ENCODE measurements around the gene PAGR1. TPM values are rescaled to one million over a fixed set of nuclear protein-coding genes. Genes with fewer than 3 reads are reported as not detected.

PAGR1 gene
- total and polyA plus RNA-seq, 2 of the 8 experiments (the other 6 are each of a cell fraction or from before 2014, with no cell fraction given): 35.4 to 56.4 TPM

GRCh38 chr16:29815032-29815721 lies 775 bp upstream of the PAGR1 start (continued):
- no peak for TF ChIP-seq CTCF (IDR thresholded peaks at IDR 0.05; ENCODE audit: control extremely low read depth in 1 of 3, insufficient read depth in 1 of 3, low read depth in 1 of 3, low read length in 3 of 3)
- peak; percentile 79 for TF ChIP-seq CTBP2 (IDR thresholded peaks at IDR 0.05; ENCODE audit: borderline replicate concordance, insufficient read depth, insufficient read length, low read length)
- TF ChIP-seq TAF7 (optimal IDR thresholded peaks at IDR 0.05; ENCODE audit: borderline replicate concordance, low read depth, low read length): no peak
- TF ChIP-seq ATF3 (IDR thresholded peaks at IDR 0.05; ENCODE audit: insufficient read depth, low read depth, low read length): no peak
- TF ChIP-seq E2F6 (IDR thresholded peaks at IDR 0.05): no peak
- no peak for TF ChIP-seq EGR1 (IDR thresholded peaks at IDR 0.05; ENCODE audit: borderline replicate concordance, low read depth, low read length)
- TF ChIP-seq POLR2AphosphoS5 (IDR thresholded peaks at IDR 0.05; ENCODE audit: low read depth, low read length): no peak
- TF ChIP-seq KDM1A (IDR thresholded peaks at IDR 0.05; ENCODE audit: borderline replicate concordance, low read length): no peak
- TF ChIP-seq RBBP5 (IDR thresholded peaks at IDR 0.05; ENCODE audit: borderline replicate concordance, low read depth, low read length): no peak
- no peak for TF ChIP-seq MAFK (IDR thresholded peaks at IDR 0.05; ENCODE audit: low read depth, low read length)
- no peak for TF ChIP-seq HDAC6 (IDR thresholded peaks at IDR 0.05; ENCODE audit: low read depth, low read length)
- TF ChIP-seq SIRT6 (IDR thresholded peaks at IDR 0.05; ENCODE audit: low read length): no peak
